K562 (cell line): ENCODE data around the gene MCAM. TPM values are rescaled to one million over a fixed set of nuclear protein-coding genes. Genes with fewer than 3 reads are reported as not detected.

Source experiments
- ARNT ChIP-seq, 2 experiments: fragments of 450-650 bp; IDR thresholded peaks; 2 replicates each; pipeline ENCODE4 v1.6.1; 2016; ENCODE audit warnings: mild to moderate bottlenecking in 1 of 2
- ATF2 ChIP-seq: sonication (generic); formaldehyde crosslinking; IDR thresholded peaks from 2 replicates; pipeline ENCODE4 v1.8.1; 2022; ENCODE audit warnings: missing genetic modification reagents
- CCAR2 ChIP-seq: fragments of 200-400 bp; formaldehyde crosslinking; IDR thresholded peaks from 2 replicates; pipeline ENCODE4 v1.6.1; 2017; ENCODE audit warnings: mild to moderate bottlenecking, low read depth, low read length
- COPS2 ChIP-seq: fragments of 450-650 bp; conservative IDR thresholded peaks from 2 replicates; pipeline ENCODE4 v1.6.1; 2016; ENCODE audit warnings: mild to moderate bottlenecking, moderate library complexity
- EZH2 ChIP-seq: IDR thresholded peaks from 2 replicates; pipeline ENCODE4 v1.6.1; 2012; ENCODE audit warnings: low read depth, mild to moderate bottlenecking, inconsistent platforms, low read length, borderline replicate concordance
- GABPA ChIP-seq: fragments of 200-800 bp; sonication (Bioruptor generic); conservative IDR thresholded peaks from 2 replicates; pipeline ENCODE4 v1.6.1; 2016; ENCODE audit warnings: low read depth, missing genetic modification characterization, missing compliant biosample characterization
- JUND ChIP-seq, 2 experiments: IDR thresholded peaks; 2 replicates in 1 of 2; 3 replicates in 1 of 2; pipeline ENCODE4 v1.6.1; 2011; ENCODE audit warnings: borderline replicate concordance in 2 of 2, low read depth in 2 of 2, low read length in 2 of 2, improper control_type of control experiment in 1 of 2, missing biosample characterization in 1 of 2, missing genetic modification characterization in 1 of 2, missing genetic modification reagents in 1 of 2
- KLF16 ChIP-seq: IDR thresholded peaks from 2 replicates; pipeline ENCODE4 v1.6.1; 2016; ENCODE audit warnings: antibody characterized with exemption
- LEF1 ChIP-seq: fragments of 450-650 bp; IDR thresholded peaks from 2 replicates; pipeline ENCODE4 v1.6.1; 2016; ENCODE audit warnings: mild to moderate bottlenecking
- NEUROD1 ChIP-seq: fragments of 150-350 bp; IDR thresholded peaks from 2 replicates; pipeline ENCODE4 v1.6.1; 2014; ENCODE audit warnings: borderline replicate concordance, low read length, low read depth; ENCODE audit not compliant: partially characterized antibody
- NFXL1 ChIP-seq: fragments of 450-650 bp; formaldehyde crosslinking; IDR thresholded peaks from 2 replicates; pipeline ENCODE4 v1.4.0; 2021; ENCODE audit warnings: mild to moderate bottlenecking
- NR2C1 ChIP-seq, 2 experiments: fragments of 450-650 bp; IDR thresholded peaks; 2 replicates each; pipeline ENCODE4 v1.6.1; 2017; ENCODE audit warnings: mild to moderate bottlenecking in 2 of 2, antibody characterized with exemption in 1 of 2, inconsistent platforms in 1 of 2, missing compliant biosample characterization in 1 of 2, missing genetic modification characterization in 1 of 2
- NR3C1 ChIP-seq: sonication (generic); formaldehyde crosslinking; IDR thresholded peaks from 2 replicates; pipeline ENCODE4 v1.8.1; 2022; ENCODE audit warnings: missing genetic modification reagents
- POLR3A ChIP-seq: IDR thresholded peaks from 2 replicates; pipeline ENCODE4 v1.6.1; 2011; ENCODE audit warnings: borderline replicate concordance, mild to moderate bottlenecking, moderate library complexity; ENCODE audit not compliant: insufficient read length, insufficient read depth; ENCODE audit errors: extremely low read depth
- RBM34 ChIP-seq: fragments of 200-400 bp; formaldehyde crosslinking; IDR thresholded peaks from 2 replicates; pipeline ENCODE4 v1.6.1; 2018; ENCODE audit warnings: low read length, borderline replicate concordance; ENCODE audit not compliant: insufficient read depth
- TSC22D4 ChIP-seq: fragments of 450-650 bp; IDR thresholded peaks from 2 replicates; pipeline ENCODE4 v1.6.1; 2016; ENCODE audit warnings: missing genetic modification characterization, missing biosample characterization, control low read depth
- ZBTB17 ChIP-seq: fragments of 450-650 bp; formaldehyde crosslinking; IDR thresholded peaks from 2 replicates; pipeline ENCODE4 v1.4.0; 2020; ENCODE audit warnings: mild to moderate bottlenecking
- ZC3H11A ChIP-seq: IDR thresholded peaks from 2 replicates; pipeline ENCODE4 v1.6.1; 2012; ENCODE audit warnings: low read depth, low read length, improper control_type of control experiment
- ZNF224 ChIP-seq: sonication (generic); formaldehyde crosslinking; IDR thresholded peaks from 2 replicates; pipeline ENCODE4 v1.8.0; 2022; ENCODE audit warnings: mild to moderate bottlenecking, missing genetic modification reagents
- ZNF232 ChIP-seq: sonication (generic); formaldehyde crosslinking; IDR thresholded peaks from 2 replicates; pipeline ENCODE4 v1.8.0; 2022; ENCODE audit warnings: mild to moderate bottlenecking, missing genetic modification reagents
- ZNF589 ChIP-seq: fragments of 200-800 bp; sonication (Bioruptor generic); IDR thresholded peaks from 2 replicates; pipeline ENCODE4 v1.6.1; 2016; ENCODE audit warnings: low read depth, missing genetic modification characterization, missing compliant biosample characterization
- ZNF639 ChIP-seq, 2 experiments: fragments of 200-800 bp in 1 of 2; sonication (Bioruptor generic) in 1 of 2; sonication (generic) in 1 of 2; formaldehyde crosslinking in 1 of 2; IDR thresholded peaks in 1 of 2; conservative IDR thresholded peaks in 1 of 2; 2 replicates each; pipeline versions ENCODE4 v1.5.0 to v1.6.1; 2016 to 2020; ENCODE audit warnings: missing compliant biosample characterization in 1 of 2, missing genetic modification characterization in 1 of 2, missing genetic modification reagents in 1 of 2
- ZNF655 ChIP-seq: fragments of 250-450 bp; sonication (Bioruptor Pico); IDR thresholded peaks from 2 replicates; pipeline ENCODE4 v1.5.0; 2021
- ZNF699 ChIP-seq: fragments of 250-450 bp; sonication (Bioruptor Pico); IDR thresholded peaks from 2 replicates; pipeline ENCODE4 v1.8.0; 2021; ENCODE audit warnings: mild to moderate bottlenecking, moderate library complexity; ENCODE audit not compliant: insufficient replicate concordance
- ZNF77 ChIP-seq: fragments of 250-450 bp; sonication (Bioruptor Pico); IDR thresholded peaks from 2 replicates; pipeline ENCODE4 v1.5.0; 2020
- ZSCAN32 ChIP-seq: fragments of 450-650 bp; formaldehyde crosslinking; IDR thresholded peaks from 2 replicates; pipeline ENCODE4 v1.4.0; 2020; ENCODE audit warnings: mild to moderate bottlenecking, moderate library complexity
- polyA plus RNA-seq, 8 experiments: library from polyadenylated mRNA; depleted of rRNA in 4 of 8; stranded (reverse) in 5 of 8; unstranded in 3 of 8; fragments of >200 nt; fragmentation: Nextera tagmentation in 2 of 8; fragmentation: Illumina TruSeq in 1 of 8; extraction: Ambion mirVana in 2 of 8; extraction: Trizol in 1 of 8; gene quantifications; 2 replicates each; pipeline versions ENCODE4 v1.2.1 to v1.2.3, GENCODE V29; 2011 to 2014; ENCODE audit warnings: inconsistent platforms in 1 of 8, missing spikeins in 1 of 8
- total RNA-seq, 7 experiments: library from RNA; depleted of rRNA in 6 of 7; stranded (reverse); fragments of >200 nt in 6 of 7; fragmentation: Illumina TruSeq in 2 of 7; extraction: Trizol in 2 of 7; gene quantifications; 2 replicates each; pipeline versions ENCODE4 v1.2.1 to v1.2.3, GENCODE V29; 2011 to 2021; ENCODE audit warnings: low replicate concordance in 1 of 7

The MCAM gene
- total and polyA plus RNA-seq, 9 of the 15 experiments (the other 6 are each of a cell fraction or from before 2014, with no cell fraction given), result 14.7 to 118 (median 53.6) TPM

- TF ChIP-seq ATF2 (CRISPR knock-in tag) (no peak), ZNF589 (CRISPR knock-in tag) (no peak), NR3C1 (no peak), ZSCAN32 (CRISPR knock-in tag) (no peak), POLR3A (no peak), NFXL1 (no peak), GABPA (no peak), ZNF639 (CRISPR knock-in tag; conservative IDR thresholded peaks at IDR 0.05 in 1 of 2, IDR thresholded peaks at IDR 0.05 in 1 of 2) (no peak), KLF16 (0 out of 2 replicates have a peak, but pooled peaks have one; percentile 31), NR2C1 (IDR thresholded peaks at IDR 0.05) (no peak), NR2C1 (tag; IDR thresholded peaks at IDR 0.05) (no peak), TSC22D4 (no peak), ZNF655 (no peak), ZNF77 (CRISPR knock-in tag) (no peak), ZC3H11A (no peak), CCAR2 (no peak), ZNF232 (CRISPR knock-in tag) (no peak), LEF1 (no peak), ZBTB17 (no peak), ZNF224 (CRISPR knock-in tag) (no peak), RBM34 (no peak), EZH2 (no peak), ARNT (IDR thresholded peaks at IDR 0.05) (0 out of 4 replicates have a peak, but pooled peaks of 1 of the 2 experiments have one; percentile 40), COPS2 (no peak), NEUROD1 (no peak), JUND (IDR thresholded peaks at IDR 0.05; ENCODE audit: borderline replicate concordance, low read depth, low read length) (peak; percentile 27; the same call in 1 of the 2 replicates), JUND (tag; IDR thresholded peaks at IDR 0.05; ENCODE audit: borderline replicate concordance, low read depth, low read length) (peak; percentile 44; the same call in 1 of the 3 replicates), ZNF699 (no peak)
Measured at GRCh38 chr11:119323532-119324033, 6.7 kb upstream of the MCAM start (continued).
